Mucosa of rectum (tissue), 2 donors: ENCODE data around the gene CAMK2D.

Experiments used
- H3K27ac ChIP-seq, 2 donors: one replicate each; pipeline ENCODE4 v1.7.0; 2013; ENCODE audit warnings: inconsistent platforms in 2 of 2, low read depth in 2 of 2, low read length in 2 of 2
- H3K27me3 ChIP-seq, 2 donors: one replicate each; pipeline ENCODE4 v1.7.0; 2013; ENCODE audit warnings: low read length in 2 of 2; ENCODE audit not compliant: control insufficient read depth in 2 of 2, insufficient read depth in 2 of 2
- H3K36me3 ChIP-seq, 2 donors: one replicate each; pipeline ENCODE4 v1.7.0; 2013; ENCODE audit warnings: low read length in 2 of 2; ENCODE audit not compliant: control insufficient read depth in 2 of 2, insufficient read depth in 2 of 2
- H3K4me1 ChIP-seq, 2 donors: one replicate each; pipeline ENCODE4 v1.7.0; 2013; ENCODE audit warnings: low read length in 2 of 2, mild to moderate bottlenecking in 1 of 2; ENCODE audit not compliant: control insufficient read depth in 2 of 2, insufficient read depth in 2 of 2
- H3K4me3 ChIP-seq, 2 donors: one replicate each; pipeline ENCODE4 v1.7.0; 2013; ENCODE audit warnings: low read length in 2 of 2
- H3K9ac ChIP-seq, 2 donors: one replicate each; pipeline ENCODE4 v1.7.0; 2013; ENCODE audit warnings: low read length in 2 of 2, low read depth in 1 of 2, mild to moderate bottlenecking in 1 of 2
- H3K9me3 ChIP-seq, 2 donors: one replicate each; pipeline ENCODE4 v1.7.0; 2013; ENCODE audit warnings: low read length in 2 of 2; ENCODE audit not compliant: control insufficient read depth in 2 of 2
- donor health status: healthy.
- donor health status: Normal muscosa, but diverticular disease.

CAMK2D gene

DNA sequence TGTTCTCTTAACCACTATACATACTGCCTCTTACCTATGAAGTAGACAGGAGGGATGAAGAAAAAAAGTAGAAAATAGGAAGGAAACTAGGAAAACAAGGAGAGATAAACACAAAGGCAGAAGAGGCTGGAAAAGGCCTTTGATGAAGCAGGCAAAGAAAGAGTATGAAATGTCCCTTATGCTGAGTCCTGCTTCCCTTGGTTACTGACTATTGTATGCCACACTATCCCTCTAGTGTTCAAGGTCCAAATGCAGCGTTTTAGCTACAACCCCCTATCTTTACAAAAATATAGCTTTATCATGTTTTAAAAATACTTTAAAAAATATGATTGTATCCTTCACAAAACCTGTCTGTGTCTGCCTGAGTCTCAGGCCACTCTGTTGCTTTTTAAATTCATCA, 233.1 kb downstream of the CAMK2D start:
- no peak overlapping the region for H3K9ac ChIP-seq
- H3K4me1 ChIP-seq: no peaks in the 10 kb centered on the region
- H3K4me3 ChIP-seq: no peak overlapping the region
- no peaks in the 10 kb centered on the region for H3K27me3 ChIP-seq
- H3K9me3 ChIP-seq: no peaks in the 10 kb centered on the region
- no peak overlapping the region for H3K27ac ChIP-seq
- peaks cover 10 to 34% of the 10 kb centered on the region in 2 donors for H3K36me3 ChIP-seq

- no peak overlapping the region for H3K9ac ChIP-seq
- H3K9me3 ChIP-seq: no peaks in the 10 kb centered on the region
- no peak overlapping the region for H3K27ac ChIP-seq
- peaks cover 18 to 38% of the 10 kb centered on the region in 2 donors for H3K36me3 ChIP-seq
- H3K4me1 ChIP-seq: no peaks in the 10 kb centered on the region
- H3K27me3 ChIP-seq: no peaks in the 10 kb centered on the region
- no peak overlapping the region for H3K4me3 ChIP-seq
These were observed 236.0 kb downstream of the CAMK2D start for GRCh38 chr4:113525521-113525920.

- Histone ChIP-seq H3K4me3 (no peak overlapping the region), H3K4me1 (no peaks in the 10 kb centered on the region), H3K27me3 (no peaks in the 10 kb centered on the region), H3K36me3 (peaks cover 18 to 34% of the 10 kb centered on the region in 2 donors), H3K9ac (no peak overlapping the region), H3K27ac (no peak overlapping the region), H3K9me3 (no peaks in the 10 kb centered on the region)
These were observed 236.9 kb downstream of the CAMK2D start for GRCh38 chr4:113524505-113525186.

- Histone ChIP-seq H3K9ac (no peak overlapping the region), H3K27ac (no peak overlapping the region), H3K27me3 (no peaks in the 10 kb centered on the region), H3K36me3 (peaks cover 18 to 33% of the 10 kb centered on the region in 2 donors), H3K4me1 (no peaks in the 10 kb centered on the region), H3K9me3 (no peaks in the 10 kb centered on the region), H3K4me3 (no peak overlapping the region)
These were observed 237.4 kb downstream of the CAMK2D start for GRCh38 chr4:113524096-113524495.

DNA sequence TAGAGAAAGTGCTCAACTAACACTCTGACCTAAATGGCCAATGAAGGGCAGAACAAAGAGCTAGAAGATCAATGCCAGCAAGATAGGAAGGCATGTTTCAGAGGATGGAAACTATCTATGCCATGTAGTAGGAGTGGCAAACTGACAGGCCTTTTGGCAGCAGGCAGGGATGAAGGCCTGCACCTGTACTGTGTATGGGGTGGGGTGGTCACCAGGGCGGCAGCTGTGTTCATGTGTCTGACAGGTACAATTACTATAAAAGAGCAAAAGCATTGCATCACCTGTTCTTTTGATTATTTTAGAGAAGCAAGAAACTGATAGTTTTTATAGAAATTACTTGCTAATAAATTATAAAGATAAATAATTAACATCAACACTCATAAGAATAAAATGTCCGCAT, 239.1 kb downstream of the CAMK2D start:
- Histone ChIP-seq H3K9me3 (no peaks in the 10 kb centered on the region), H3K36me3 (peaks cover 15 to 23% of the 10 kb centered on the region in 2 donors), H3K4me3 (no peak overlapping the region), H3K27me3 (no peaks in the 10 kb centered on the region), H3K27ac (no peak overlapping the region), H3K4me1 (no peaks in the 10 kb centered on the region), H3K9ac (no peak overlapping the region)

DNA sequence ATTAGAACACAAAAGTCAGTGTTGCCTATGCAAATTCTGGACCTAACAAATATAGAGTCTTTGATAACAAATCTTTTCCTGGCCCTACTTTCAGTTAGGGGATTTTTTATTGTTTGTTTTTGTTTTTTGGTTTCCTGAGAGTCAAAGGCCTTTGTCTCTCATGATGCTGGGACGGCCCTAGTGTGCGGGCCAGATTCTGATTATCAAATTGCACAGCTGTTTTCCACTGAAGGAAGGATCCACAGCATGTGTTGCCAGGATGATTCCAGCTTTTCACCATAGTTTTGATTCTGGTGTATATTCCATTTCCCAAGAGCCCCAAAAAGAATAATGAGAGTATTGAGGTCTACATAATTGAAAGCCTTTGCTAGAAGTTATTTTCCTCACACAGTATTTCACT, 248.2 kb downstream of the CAMK2D start:
- Histone ChIP-seq H3K9me3 (no peaks in the 10 kb centered on the region), H3K4me1 (no peaks in the 10 kb centered on the region), H3K9ac (no peak overlapping the region), H3K27ac (no peak overlapping the region), H3K4me3 (no peak overlapping the region), H3K27me3 (no peaks in the 10 kb centered on the region), H3K36me3 (peaks cover 30 to 32% of the 10 kb centered on the region in 2 donors)

DNA sequence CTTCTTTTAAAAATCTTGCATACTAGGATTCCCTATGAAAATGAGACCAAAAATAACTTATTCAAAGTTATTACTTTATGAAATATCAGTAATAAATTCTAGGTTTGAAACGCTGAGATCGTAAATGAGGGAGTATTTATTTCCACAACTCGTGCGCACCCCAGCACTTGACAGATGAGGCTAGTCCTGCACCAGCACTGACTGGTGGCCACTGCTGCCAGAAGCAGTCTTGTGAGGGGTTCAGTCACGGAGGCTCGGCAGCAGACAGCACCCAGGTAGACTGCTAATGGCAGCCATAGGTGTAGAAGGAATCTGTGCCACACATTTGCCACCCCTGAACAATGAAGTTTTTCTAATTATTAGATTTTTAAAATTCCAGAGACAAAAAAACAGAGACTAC, 248.7 kb downstream of the CAMK2D start:
- H3K4me1 ChIP-seq: no peaks in the 10 kb centered on the region
- peaks cover 30 to 32% of the 10 kb centered on the region in 2 donors for H3K36me3 ChIP-seq
- no peaks in the 10 kb centered on the region for H3K27me3 ChIP-seq
- H3K4me3 ChIP-seq: no peak overlapping the region
- no peaks in the 10 kb centered on the region for H3K9me3 ChIP-seq
- no peak overlapping the region for H3K9ac ChIP-seq
- no peak overlapping the region for H3K27ac ChIP-seq

GRCh38 chr4:113511944-113512343, 249.6 kb downstream of the CAMK2D start:
- H3K36me3 ChIP-seq: peaks cover 30 to 32% of the 10 kb centered on the region in 2 donors

DNA sequence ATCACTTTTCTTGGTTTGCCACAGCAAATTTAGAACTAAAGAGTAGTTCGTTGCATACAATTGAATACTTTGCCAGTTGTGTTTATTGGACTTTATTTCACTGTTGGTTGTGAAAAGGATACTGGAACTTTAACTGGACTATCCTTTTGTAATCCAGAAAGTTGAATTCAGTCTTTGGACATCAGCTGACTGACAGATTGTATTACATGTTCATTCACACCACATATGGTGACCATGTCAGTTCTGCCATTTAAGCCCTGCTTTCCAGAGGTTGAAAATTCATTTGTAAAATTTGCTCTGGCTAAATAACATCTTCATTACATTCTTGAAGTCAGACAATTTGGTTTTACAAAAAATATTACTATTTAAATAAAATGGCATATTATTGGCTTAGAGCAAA, 251.7 kb downstream of the CAMK2D start:
- Histone ChIP-seq H3K9ac (no peak overlapping the region), H3K36me3 (peaks cover 27 to 37% of the 10 kb centered on the region in 2 donors), H3K9me3 (no peaks in the 10 kb centered on the region), H3K4me3 (no peak overlapping the region), H3K27ac (no peak overlapping the region), H3K4me1 (no peaks in the 10 kb centered on the region), H3K27me3 (no peaks in the 10 kb centered on the region)

More at GRCh38 chr4:113511944-113512343, 249.6 kb downstream of the CAMK2D start:
- Histone ChIP-seq H3K4me3 (no peak overlapping the region), H3K27me3 (no peaks in the 10 kb centered on the region), H3K27ac (no peak overlapping the region), H3K4me1 (no peaks in the 10 kb centered on the region), H3K9me3 (no peaks in the 10 kb centered on the region), H3K9ac (no peak overlapping the region)

- Histone ChIP-seq H3K36me3 (peaks cover 6 to 8% of the 10 kb centered on the region in 2 donors), H3K4me3 (no peak overlapping the region), H3K9me3 (no peaks in the 10 kb centered on the region), H3K27ac (no peak overlapping the region), H3K9ac (no peak overlapping the region), H3K27me3 (no peaks in the 10 kb centered on the region), H3K4me1 (no peaks in the 10 kb centered on the region)
These were observed 256.5 kb downstream of the CAMK2D start for GRCh38 chr4:113505044-113505443.
